ENCODE data around the gene SGIP1. TPM values are rescaled to one million over a fixed set of nuclear protein-coding genes. Genes with fewer than 3 reads are reported as not detected.

SGIP1 gene
- total RNA-seq, 1 experiment from 2014 or later, result not detected

DNA sequence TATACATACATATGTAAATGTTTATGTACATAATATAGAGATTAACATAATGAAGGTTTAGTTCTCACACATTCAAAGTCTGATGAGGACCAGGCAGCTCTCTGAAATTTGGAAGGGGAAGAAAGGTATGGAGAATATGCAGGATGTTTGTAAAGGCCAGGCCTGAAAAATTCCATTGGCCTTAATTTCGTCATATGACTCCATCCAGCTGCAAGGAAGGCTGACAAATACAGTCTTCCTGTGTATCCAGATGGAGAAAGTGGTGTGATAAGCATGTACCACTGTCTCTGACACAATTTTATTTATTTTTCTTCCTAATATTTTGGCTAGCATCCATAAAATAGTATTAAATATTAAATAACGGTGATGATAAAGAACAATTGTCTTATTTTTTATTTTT is 6.3 kb upstream of the SGIP1 start:
- Mint-ChIP-seq H3K27ac (ENCODE audit: unreplicated experiment) (no peak overlapping the region), H3K9me3 (ENCODE audit: unreplicated experiment) (no peaks in the 10 kb centered on the region), H3K27me3 (ENCODE audit: insufficient read depth, unreplicated experiment) (no peaks in the 10 kb centered on the region), H3K4me1 (ENCODE audit: low read depth, unreplicated experiment) (no peaks in the 10 kb centered on the region), H3K36me3 (ENCODE audit: insufficient read depth, unreplicated experiment) (no peaks in the 10 kb centered on the region), H3K4me3 (ENCODE audit: unreplicated experiment) (no peak overlapping the region)
- CTCF ChIA-PET, result no interaction called here
- Histone ChIP-seq H3K4me3 (ENCODE audit: low read depth, low read length) (no peak overlapping the region), H3K27me3 (replicated peaks; ENCODE audit: control insufficient read depth, insufficient read depth, low read length) (no peaks in the 10 kb centered on the region), H3K4me1 (peaks cover 15% of the 10 kb centered on the region), H3K36me3 (ENCODE audit: control insufficient read depth, insufficient read depth, low read length) (no peaks in the 10 kb centered on the region), H3K9me3 (no peaks in the 10 kb centered on the region)
- TF ChIP-seq, protein P1, sequence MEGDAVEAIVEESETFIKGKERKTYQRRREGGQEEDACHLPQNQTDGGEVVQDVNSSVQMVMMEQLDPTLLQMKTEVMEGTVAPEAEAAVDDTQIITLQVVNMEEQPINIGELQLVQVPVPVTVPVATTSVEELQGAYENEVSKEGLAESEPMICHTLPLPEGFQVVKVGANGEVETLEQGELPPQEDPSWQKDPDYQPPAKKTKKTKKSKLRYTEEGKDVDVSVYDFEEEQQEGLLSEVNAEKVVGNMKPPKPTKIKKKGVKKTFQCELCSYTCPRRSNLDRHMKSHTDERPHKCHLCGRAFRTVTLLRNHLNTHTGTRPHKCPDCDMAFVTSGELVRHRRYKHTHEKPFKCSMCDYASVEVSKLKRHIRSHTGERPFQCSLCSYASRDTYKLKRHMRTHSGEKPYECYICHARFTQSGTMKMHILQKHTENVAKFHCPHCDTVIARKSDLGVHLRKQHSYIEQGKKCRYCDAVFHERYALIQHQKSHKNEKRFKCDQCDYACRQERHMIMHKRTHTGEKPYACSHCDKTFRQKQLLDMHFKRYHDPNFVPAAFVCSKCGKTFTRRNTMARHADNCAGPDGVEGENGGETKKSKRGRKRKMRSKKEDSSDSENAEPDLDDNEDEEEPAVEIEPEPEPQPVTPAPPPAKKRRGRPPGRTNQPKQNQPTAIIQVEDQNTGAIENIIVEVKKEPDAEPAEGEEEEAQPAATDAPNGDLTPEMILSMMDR (IDR thresholded peaks at IDR 0.05; ENCODE audit: insufficient read depth in 1 of 2, low read depth in 1 of 2, low read length in 1 of 2, severe bottlenecking in 1 of 2, unreplicated experiment in 1 of 2), result no peak
- intact Hi-C loops (cut with micrococcal nuclease; ENCODE audit: unreplicated experiment), result loop anchor here (10.0 kb wide), 1 partner anchor 197 kb away; no protein-coding TSS in a partner anchor
- DNase-seq, result no peak
- no TSS peak for BruUV-seq (replicated peaks)
- POLR2A ChIA-PET, result no interaction called here

DNA sequence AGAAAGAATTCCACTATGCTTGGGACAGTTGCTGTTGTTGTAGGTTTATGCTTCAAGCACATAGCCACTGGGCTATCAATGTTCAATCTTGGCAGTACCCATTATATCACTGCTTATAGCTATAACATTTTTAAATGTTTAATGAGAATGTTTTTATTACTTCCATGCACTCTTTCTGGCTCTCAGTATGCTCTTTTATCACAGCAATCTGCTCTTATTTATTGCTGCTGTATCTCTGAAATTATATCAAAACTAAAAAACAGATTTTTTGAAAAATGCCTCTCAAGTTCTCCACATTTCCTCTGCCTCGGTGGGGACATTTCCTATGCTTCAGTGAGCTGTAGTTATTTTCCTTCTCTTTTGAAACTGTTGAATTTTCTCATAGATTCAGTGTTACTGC is 5.4 kb upstream of the SGIP1 start:
- H3K36me3 Mint-ChIP-seq (ENCODE audit: insufficient read depth, unreplicated experiment), result no peaks in the 10 kb centered on the region
- POLR2A ChIA-PET, result no interaction called here
- no peaks in the 10 kb centered on the region for H3K27me3 ChIP-seq (replicated peaks; ENCODE audit: control insufficient read depth, insufficient read depth, low read length)
- no peaks in the 10 kb centered on the region for H3K36me3 ChIP-seq (ENCODE audit: control insufficient read depth, insufficient read depth, low read length)
- no peaks in the 10 kb centered on the region for H3K9me3 ChIP-seq
- TF ChIP-seq, protein P1 (IDR thresholded peaks at IDR 0.05; ENCODE audit: insufficient read depth in 1 of 2, low read depth in 1 of 2, low read length in 1 of 2, severe bottlenecking in 1 of 2, unreplicated experiment in 1 of 2), result no peak
- H3K4me3 Mint-ChIP-seq (ENCODE audit: unreplicated experiment), result no peak overlapping the region
- no peak overlapping the region for H3K27ac Mint-ChIP-seq (ENCODE audit: unreplicated experiment)
- H3K4me3 ChIP-seq (ENCODE audit: low read depth, low read length), result no peak overlapping the region
- no peaks in the 10 kb centered on the region for H3K27me3 Mint-ChIP-seq (ENCODE audit: insufficient read depth, unreplicated experiment)
- no TSS peak for BruUV-seq (replicated peaks)
- peaks cover 11% of the 10 kb centered on the region for H3K4me1 ChIP-seq
- no peak for DNase-seq
- H3K9me3 Mint-ChIP-seq (ENCODE audit: unreplicated experiment), result no peaks in the 10 kb centered on the region
- intact Hi-C loops (cut with micrococcal nuclease; ENCODE audit: unreplicated experiment), result loop anchor here (10.0 kb wide), 1 partner anchor 196 kb away; no protein-coding TSS in a partner anchor
- H3K4me1 Mint-ChIP-seq (ENCODE audit: low read depth, unreplicated experiment), result no peaks in the 10 kb centered on the region
- CTCF ChIA-PET, result interaction anchor here (0.8 kb wide), 1 partner anchor 25 kb away, joined by 3 read pairs; no protein-coding TSS in a partner anchor

DNA sequence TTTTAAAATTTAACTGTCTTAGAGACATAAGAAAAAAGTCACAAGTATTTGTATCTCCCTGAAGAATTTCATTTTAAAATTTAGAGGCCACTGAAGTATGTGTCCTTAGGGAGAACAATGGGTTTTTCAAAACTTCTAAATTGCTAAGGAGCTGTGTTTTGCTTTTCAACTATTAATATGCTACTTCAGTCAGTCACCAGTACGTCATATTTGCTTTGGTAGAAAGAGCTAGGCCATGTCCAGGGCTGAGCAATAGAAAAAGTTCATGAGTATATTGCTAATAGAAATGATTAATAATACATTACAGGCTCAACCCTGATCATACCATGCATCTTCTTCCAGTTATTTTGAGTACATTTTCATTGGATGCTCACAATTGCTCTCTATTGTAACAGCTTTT is 1.7 kb upstream of the SGIP1 start:
- Mint-ChIP-seq H3K36me3 (ENCODE audit: insufficient read depth, unreplicated experiment) (no peaks in the 10 kb centered on the region), H3K27me3 (ENCODE audit: insufficient read depth, unreplicated experiment) (no peaks in the 10 kb centered on the region), H3K27ac (ENCODE audit: unreplicated experiment) (no peak overlapping the region), H3K9me3 (ENCODE audit: unreplicated experiment) (no peaks in the 10 kb centered on the region), H3K4me1 (ENCODE audit: low read depth, unreplicated experiment) (no peaks in the 10 kb centered on the region), H3K4me3 (ENCODE audit: unreplicated experiment) (no peak overlapping the region)
- ChIA-PET CTCF (no interaction called here), POLR2A (no interaction called here)
- no peak overlapping the region for H3K4me3 ChIP-seq (ENCODE audit: low read depth, low read length)
- H3K9me3 ChIP-seq, result no peaks in the 10 kb centered on the region
- no peaks in the 10 kb centered on the region for H3K4me1 ChIP-seq
- BruUV-seq (replicated peaks), result no TSS peak
- TF ChIP-seq, protein P1 (IDR thresholded peaks at IDR 0.05; ENCODE audit: insufficient read depth in 1 of 2, low read depth in 1 of 2, low read length in 1 of 2, severe bottlenecking in 1 of 2, unreplicated experiment in 1 of 2), result no peak
- DNase-seq, result no peak
- H3K36me3 ChIP-seq (ENCODE audit: control insufficient read depth, insufficient read depth, low read length), result no peaks in the 10 kb centered on the region
- no peaks in the 10 kb centered on the region for H3K27me3 ChIP-seq (replicated peaks; ENCODE audit: control insufficient read depth, insufficient read depth, low read length)
- intact Hi-C loops (cut with micrococcal nuclease; ENCODE audit: unreplicated experiment), result no loop called here

All from Caco-2 (cell line).